Measurements from ENCODE around the gene IDE. TPM values are rescaled to one million over a fixed set of nuclear protein-coding genes. Genes with fewer than 3 reads are reported as not detected.

The IDE gene
- total and polyA plus RNA-seq, 2 of the 13 experiments (the other 11 are each of a cell fraction or from before 2014, with no cell fraction given) = 16.1 to 52.1 TPM

DNA sequence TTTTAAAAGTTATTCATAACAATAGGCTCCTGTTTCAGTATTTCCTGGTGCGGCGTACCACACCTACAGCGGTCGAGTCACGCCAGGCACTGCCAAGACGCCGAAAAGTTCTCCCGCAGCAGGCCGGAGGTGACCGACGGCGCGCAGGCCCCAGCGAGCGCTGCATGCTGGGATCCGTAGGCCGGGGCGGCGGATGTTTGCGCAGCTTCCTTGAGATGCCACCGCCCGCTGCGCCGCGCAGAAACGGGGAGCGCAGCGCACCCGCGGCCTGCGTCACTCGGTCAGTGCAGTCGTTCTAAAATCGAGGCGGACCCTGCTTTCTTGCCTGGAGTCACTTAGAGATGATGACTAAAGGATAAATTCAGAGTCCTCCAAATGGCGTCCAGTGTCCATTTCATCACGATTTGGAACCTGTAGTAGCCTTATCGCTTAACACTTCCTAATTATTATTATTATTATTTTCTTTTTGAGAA lies 17.7 kb upstream of the IDE start (continued):
- peak; percentile 86 for TF ChIP-seq ELF1 (CRISPR knock-in tag; IDR thresholded peaks at IDR 0.05)
- no peak for TF ChIP-seq ZNF441 (CRISPR knock-in tag; IDR thresholded peaks at IDR 0.05; ENCODE audit: borderline replicate concordance)
- TF ChIP-seq, protein P1, sequence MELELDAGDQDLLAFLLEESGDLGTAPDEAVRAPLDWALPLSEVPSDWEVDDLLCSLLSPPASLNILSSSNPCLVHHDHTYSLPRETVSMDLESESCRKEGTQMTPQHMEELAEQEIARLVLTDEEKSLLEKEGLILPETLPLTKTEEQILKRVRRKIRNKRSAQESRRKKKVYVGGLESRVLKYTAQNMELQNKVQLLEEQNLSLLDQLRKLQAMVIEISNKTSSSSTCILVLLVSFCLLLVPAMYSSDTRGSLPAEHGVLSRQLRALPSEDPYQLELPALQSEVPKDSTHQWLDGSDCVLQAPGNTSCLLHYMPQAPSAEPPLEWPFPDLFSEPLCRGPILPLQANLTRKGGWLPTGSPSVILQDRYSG (CRISPR knock-in tag; IDR thresholded peaks at IDR 0.05) = no peak
- TF ChIP-seq SALL1 (CRISPR knock-in tag; IDR thresholded peaks at IDR 0.05) = peak; percentile 86
- TF ChIP-seq KLF13 (CRISPR knock-in tag; IDR thresholded peaks at IDR 0.05) = no peak
- no peak for TF ChIP-seq FOXK2 (IDR thresholded peaks at IDR 0.05)
- TF ChIP-seq, protein P2, sequence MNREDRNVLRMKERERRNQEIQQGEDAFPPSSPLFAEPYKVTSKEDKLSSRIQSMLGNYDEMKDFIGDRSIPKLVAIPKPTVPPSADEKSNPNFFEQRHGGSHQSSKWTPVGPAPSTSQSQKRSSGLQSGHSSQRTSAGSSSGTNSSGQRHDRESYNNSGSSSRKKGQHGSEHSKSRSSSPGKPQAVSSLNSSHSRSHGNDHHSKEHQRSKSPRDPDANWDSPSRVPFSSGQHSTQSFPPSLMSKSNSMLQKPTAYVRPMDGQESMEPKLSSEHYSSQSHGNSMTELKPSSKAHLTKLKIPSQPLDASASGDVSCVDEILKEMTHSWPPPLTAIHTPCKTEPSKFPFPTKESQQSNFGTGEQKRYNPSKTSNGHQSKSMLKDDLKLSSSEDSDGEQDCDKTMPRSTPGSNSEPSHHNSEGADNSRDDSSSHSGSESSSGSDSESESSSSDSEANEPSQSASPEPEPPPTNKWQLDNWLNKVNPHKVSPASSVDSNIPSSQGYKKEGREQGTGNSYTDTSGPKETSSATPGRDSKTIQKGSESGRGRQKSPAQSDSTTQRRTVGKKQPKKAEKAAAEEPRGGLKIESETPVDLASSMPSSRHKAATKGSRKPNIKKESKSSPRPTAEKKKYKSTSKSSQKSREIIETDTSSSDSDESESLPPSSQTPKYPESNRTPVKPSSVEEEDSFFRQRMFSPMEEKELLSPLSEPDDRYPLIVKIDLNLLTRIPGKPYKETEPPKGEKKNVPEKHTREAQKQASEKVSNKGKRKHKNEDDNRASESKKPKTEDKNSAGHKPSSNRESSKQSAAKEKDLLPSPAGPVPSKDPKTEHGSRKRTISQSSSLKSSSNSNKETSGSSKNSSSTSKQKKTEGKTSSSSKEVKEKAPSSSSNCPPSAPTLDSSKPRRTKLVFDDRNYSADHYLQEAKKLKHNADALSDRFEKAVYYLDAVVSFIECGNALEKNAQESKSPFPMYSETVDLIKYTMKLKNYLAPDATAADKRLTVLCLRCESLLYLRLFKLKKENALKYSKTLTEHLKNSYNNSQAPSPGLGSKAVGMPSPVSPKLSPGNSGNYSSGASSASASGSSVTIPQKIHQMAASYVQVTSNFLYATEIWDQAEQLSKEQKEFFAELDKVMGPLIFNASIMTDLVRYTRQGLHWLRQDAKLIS (CRISPR knock-in tag; IDR thresholded peaks at IDR 0.05) = no peak
- peak; percentile 26; the same call in 1 of the 2 replicates for TF ChIP-seq SIX4 (CRISPR knock-in tag; IDR thresholded peaks at IDR 0.05)
- TF ChIP-seq CREM (IDR thresholded peaks at IDR 0.05) = peak; percentile 60
- TF ChIP-seq CREM (CRISPR knock-in tag; IDR thresholded peaks at IDR 0.05) = no peak
- no peak for TF ChIP-seq ZNF569 (CRISPR knock-in tag; IDR thresholded peaks at IDR 0.05; ENCODE audit: borderline replicate concordance)
- no peak for TF ChIP-seq ZNF558 (CRISPR knock-in tag; IDR thresholded peaks at IDR 0.05; ENCODE audit: borderline replicate concordance)
- TF ChIP-seq, protein P3, sequence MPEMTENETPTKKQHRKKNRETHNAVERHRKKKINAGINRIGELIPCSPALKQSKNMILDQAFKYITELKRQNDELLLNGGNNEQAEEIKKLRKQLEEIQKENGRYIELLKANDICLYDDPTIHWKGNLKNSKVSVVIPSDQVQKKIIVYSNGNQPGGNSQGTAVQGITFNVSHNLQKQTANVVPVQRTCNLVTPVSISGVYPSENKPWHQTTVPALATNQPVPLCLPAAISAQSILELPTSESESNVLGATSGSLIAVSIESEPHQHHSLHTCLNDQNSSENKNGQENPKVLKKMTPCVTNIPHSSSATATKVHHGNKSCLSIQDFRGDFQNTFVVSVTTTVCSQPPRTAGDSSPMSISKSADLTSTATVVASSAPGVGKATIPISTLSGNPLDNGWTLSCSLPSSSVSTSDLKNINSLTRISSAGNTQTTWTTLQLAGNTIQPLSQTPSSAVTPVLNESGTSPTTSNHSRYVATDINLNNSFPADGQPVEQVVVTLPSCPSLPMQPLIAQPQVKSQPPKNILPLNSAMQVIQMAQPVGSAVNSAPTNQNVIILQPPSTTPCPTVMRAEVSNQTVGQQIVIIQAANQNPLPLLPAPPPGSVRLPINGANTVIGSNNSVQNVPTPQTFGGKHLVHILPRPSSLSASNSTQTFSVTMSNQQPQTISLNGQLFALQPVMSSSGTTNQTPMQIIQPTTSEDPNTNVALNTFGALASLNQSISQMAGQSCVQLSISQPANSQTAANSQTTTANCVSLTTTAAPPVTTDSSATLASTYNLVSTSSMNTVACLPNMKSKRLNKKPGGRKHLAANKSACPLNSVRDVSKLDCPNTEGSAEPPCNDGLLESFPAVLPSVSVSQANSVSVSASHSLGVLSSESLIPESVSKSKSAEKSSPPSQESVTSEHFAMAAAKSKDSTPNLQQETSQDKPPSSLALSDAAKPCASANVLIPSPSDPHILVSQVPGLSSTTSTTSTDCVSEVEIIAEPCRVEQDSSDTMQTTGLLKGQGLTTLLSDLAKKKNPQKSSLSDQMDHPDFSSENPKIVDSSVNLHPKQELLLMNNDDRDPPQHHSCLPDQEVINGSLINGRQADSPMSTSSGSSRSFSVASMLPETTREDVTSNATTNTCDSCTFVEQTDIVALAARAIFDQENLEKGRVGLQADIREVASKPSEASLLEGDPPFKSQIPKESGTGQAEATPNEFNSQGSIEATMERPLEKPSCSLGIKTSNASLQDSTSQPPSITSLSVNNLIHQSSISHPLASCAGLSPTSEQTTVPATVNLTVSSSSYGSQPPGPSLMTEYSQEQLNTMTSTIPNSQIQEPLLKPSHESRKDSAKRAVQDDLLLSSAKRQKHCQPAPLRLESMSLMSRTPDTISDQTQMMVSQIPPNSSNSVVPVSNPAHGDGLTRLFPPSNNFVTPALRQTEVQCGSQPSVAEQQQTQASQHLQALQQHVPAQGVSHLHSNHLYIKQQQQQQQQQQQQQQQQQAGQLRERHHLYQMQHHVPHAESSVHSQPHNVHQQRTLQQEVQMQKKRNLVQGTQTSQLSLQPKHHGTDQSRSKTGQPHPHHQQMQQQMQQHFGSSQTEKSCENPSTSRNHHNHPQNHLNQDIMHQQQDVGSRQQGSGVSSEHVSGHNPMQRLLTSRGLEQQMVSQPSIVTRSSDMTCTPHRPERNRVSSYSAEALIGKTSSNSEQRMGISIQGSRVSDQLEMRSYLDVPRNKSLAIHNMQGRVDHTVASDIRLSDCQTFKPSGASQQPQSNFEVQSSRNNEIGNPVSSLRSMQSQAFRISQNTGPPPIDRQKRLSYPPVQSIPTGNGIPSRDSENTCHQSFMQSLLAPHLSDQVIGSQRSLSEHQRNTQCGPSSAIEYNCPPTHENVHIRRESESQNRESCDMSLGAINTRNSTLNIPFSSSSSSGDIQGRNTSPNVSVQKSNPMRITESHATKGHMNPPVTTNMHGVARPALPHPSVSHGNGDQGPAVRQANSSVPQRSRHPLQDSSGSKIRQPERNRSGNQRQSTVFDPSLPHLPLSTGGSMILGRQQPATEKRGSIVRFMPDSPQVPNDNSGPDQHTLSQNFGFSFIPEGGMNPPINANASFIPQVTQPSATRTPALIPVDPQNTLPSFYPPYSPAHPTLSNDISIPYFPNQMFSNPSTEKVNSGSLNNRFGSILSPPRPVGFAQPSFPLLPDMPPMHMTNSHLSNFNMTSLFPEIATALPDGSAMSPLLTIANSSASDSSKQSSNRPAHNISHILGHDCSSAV (CRISPR knock-in tag; IDR thresholded peaks at IDR 0.05; ENCODE audit: borderline replicate concordance) = no peak
- TF ChIP-seq FOSL2 (CRISPR knock-in tag; IDR thresholded peaks at IDR 0.05) = peak; percentile 51
- TF ChIP-seq, protein P4, sequence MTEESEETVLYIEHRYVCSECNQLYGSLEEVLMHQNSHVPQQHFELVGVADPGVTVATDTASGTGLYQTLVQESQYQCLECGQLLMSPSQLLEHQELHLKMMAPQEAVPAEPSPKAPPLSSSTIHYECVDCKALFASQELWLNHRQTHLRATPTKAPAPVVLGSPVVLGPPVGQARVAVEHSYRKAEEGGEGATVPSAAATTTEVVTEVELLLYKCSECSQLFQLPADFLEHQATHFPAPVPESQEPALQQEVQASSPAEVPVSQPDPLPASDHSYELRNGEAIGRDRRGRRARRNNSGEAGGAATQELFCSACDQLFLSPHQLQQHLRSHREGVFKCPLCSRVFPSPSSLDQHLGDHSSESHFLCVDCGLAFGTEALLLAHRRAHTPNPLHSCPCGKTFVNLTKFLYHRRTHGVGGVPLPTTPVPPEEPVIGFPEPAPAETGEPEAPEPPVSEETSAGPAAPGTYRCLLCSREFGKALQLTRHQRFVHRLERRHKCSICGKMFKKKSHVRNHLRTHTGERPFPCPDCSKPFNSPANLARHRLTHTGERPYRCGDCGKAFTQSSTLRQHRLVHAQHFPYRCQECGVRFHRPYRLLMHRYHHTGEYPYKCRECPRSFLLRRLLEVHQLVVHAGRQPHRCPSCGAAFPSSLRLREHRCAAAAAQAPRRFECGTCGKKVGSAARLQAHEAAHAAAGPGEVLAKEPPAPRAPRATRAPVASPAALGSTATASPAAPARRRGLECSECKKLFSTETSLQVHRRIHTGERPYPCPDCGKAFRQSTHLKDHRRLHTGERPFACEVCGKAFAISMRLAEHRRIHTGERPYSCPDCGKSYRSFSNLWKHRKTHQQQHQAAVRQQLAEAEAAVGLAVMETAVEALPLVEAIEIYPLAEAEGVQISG (CRISPR knock-in tag; IDR thresholded peaks at IDR 0.05) = peak; percentile 93

All from HepG2 (cell line).